OCI-LY3 (cell line): Measurements from ENCODE around the gene BRWD1.

Experiments
- H2AFZ ChIP-seq: fragments of 200-600, 300-600 bp; shearing (Covaris generic); 2 replicates; pipeline ENCODE4 v1.6.0; 2014; ENCODE audit warnings: antibody characterized with exemption, low read depth, low read length
- H3K27ac ChIP-seq: fragments of 200-600, 300-600 bp; sonication (generic); 2 replicates; pipeline ENCODE4 v1.5.1; 2014; ENCODE audit warnings: mild to moderate bottlenecking, low read length, moderate library complexity, mixed read lengths
- H3K27me3 ChIP-seq: fragments of 200-600, 300-600 bp; sonication (generic); 2 replicates; pipeline ENCODE4 v1.6.1; 2014; ENCODE audit warnings: low read depth, low read length, mixed read lengths
- H3K36me3 ChIP-seq: fragments of 200-600, 300-600 bp; sonication (generic); replicated peaks from 2 replicates; pipeline ENCODE3; 2014; ENCODE audit warnings: low read depth, low read length, mixed read lengths
- H3K4me1 ChIP-seq: fragments of 300-600, 200-600 bp; sonication (generic); 2 replicates; pipeline ENCODE4 v1.6.1; 2014; ENCODE audit warnings: low read length, mixed read lengths
- H3K4me2 ChIP-seq: fragments of 200-600, 300-600 bp; sonication (generic); 2 replicates; pipeline ENCODE4 v1.6.1; 2014; ENCODE audit warnings: low read length, mixed read lengths
- H3K4me3 ChIP-seq: fragments of 300-600, 200-600 bp; sonication (generic); 2 replicates; pipeline ENCODE4 v1.5.1; 2014; ENCODE audit warnings: antibody characterized with exemption, mild to moderate bottlenecking, low read length, moderate library complexity
- H3K79me2 ChIP-seq: fragments of 300-600, 200-600 bp; shearing (Covaris generic); 2 replicates; pipeline ENCODE4 v1.6.1; 2014; ENCODE audit warnings: mild to moderate bottlenecking, low read length, mixed read lengths
- H3K9ac ChIP-seq: fragments of 300-600, 200-600 bp; shearing (Covaris generic); 2 replicates; pipeline ENCODE4 v1.6.0; 2014; ENCODE audit warnings: mild to moderate bottlenecking, low read length, moderate library complexity
- H3K9me3 ChIP-seq: fragments of 200-600, 300-600 bp; shearing (Covaris generic); 2 replicates; pipeline ENCODE4 v1.6.1; 2014; ENCODE audit warnings: low read length, mixed read lengths; ENCODE audit not compliant: insufficient read depth
- H4K20me1 ChIP-seq: fragments of 200-600, 300-600 bp; sonication (generic); 2 replicates; pipeline ENCODE4 v1.6.1; 2016; ENCODE audit warnings: low read length, mixed read lengths; ENCODE audit not compliant: insufficient read depth
- EZH2phosphoT487 ChIP-seq: fragments of 200-600 bp; shearing (Covaris generic); IDR thresholded peaks from 2 replicates; pipeline ENCODE4 v1.6.1; 2018; ENCODE audit warnings: antibody characterized with exemption, mixed run types, low read depth
- TF ChIP-seq, protein P1 (sequence below): fragments of 200-600, 300-600 bp; sonication (generic); IDR thresholded peaks from 2 replicates; pipeline ENCODE4 v1.5.1; 2014; ENCODE audit warnings: antibody characterized with exemption, low read length, low read depth

Gene BRWD1

DNA sequence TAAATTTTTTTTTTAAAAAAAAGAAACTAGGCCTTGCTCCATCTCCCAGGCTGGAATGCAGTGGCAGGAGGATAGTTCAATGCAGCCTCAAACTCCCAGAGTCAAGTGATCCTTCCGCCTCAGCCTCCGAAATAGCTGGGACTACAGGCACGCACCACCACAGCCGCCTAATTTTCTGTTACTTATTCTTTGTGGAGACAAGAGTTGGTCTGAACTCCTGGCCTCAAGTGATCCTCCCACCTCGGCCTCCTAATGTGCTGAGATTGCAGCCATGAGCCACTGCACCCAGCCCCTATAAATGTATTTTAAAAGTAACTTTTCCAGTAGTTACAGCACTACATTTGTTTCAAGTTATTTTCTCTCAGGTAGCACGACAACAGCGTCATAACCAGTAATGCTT is 2.3 kb downstream of the BRWD1 start:
- H3K27ac ChIP-seq, result no peak overlapping the region
- no peak overlapping the region for H3K4me2 ChIP-seq
- H3K4me3 ChIP-seq, result no peak overlapping the region
- H3K27me3 ChIP-seq, result no peaks in the 10 kb centered on the region
- peaks cover 61% of the 10 kb centered on the region for H3K79me2 ChIP-seq
- no peaks in the 10 kb centered on the region for H3K9me3 ChIP-seq
- TF ChIP-seq, protein P1, sequence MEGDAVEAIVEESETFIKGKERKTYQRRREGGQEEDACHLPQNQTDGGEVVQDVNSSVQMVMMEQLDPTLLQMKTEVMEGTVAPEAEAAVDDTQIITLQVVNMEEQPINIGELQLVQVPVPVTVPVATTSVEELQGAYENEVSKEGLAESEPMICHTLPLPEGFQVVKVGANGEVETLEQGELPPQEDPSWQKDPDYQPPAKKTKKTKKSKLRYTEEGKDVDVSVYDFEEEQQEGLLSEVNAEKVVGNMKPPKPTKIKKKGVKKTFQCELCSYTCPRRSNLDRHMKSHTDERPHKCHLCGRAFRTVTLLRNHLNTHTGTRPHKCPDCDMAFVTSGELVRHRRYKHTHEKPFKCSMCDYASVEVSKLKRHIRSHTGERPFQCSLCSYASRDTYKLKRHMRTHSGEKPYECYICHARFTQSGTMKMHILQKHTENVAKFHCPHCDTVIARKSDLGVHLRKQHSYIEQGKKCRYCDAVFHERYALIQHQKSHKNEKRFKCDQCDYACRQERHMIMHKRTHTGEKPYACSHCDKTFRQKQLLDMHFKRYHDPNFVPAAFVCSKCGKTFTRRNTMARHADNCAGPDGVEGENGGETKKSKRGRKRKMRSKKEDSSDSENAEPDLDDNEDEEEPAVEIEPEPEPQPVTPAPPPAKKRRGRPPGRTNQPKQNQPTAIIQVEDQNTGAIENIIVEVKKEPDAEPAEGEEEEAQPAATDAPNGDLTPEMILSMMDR, result no peak
- no peak for TF ChIP-seq EZH2phosphoT487
- peaks cover 9% of the 10 kb centered on the region; the same call in 1 of the 2 replicates for H3K4me1 ChIP-seq
- H3K9ac ChIP-seq, result no peak overlapping the region
- peaks cover 10% of the 10 kb centered on the region for H3K36me3 ChIP-seq
- H2AFZ ChIP-seq, result no peak overlapping the region
- H4K20me1 ChIP-seq, result peaks cover 11% of the 10 kb centered on the region

DNA sequence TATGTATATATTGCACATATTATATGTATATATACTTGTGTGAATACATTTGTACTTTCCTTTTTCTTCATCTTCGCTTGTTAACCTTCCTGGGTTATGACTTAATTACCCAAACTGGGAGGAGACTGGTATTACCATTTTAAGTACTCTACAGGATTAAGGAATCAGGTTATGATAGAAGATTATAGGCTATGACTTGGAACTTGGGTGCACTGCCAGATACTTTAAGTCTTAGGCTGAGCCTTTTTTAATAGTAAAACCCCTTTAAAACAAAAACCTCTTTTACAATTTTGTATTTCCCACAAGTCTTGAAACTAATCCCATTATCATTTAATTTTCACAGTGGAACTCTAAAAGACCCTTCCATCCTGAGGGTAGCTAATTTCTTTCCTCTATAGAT is 6.0 kb downstream of the BRWD1 start:
- peaks cover 16% of the 10 kb centered on the region for H3K36me3 ChIP-seq
- peaks cover 11% of the 10 kb centered on the region for H4K20me1 ChIP-seq

DNA sequence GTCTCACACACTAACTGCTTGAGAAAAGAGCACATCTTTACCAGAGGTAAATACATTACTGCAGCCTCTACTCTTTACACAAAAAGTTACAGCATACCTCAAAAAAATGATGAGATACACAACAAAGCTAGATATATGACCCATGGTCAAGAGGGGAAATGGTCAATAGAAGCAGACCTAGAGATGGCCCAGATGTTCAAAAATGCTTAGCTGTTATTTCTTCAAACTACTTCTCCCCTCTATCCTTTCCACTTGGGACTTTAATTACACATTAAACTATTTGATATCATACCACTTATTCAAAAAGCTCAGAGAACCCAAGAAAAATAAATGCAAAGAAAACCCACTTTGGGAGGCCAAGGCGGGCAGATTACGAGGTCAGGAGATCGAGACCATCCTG is 12.8 kb downstream of the BRWD1 start:
- Histone ChIP-seq H4K20me1 (no peaks in the 10 kb centered on the region), H3K36me3 (peaks cover 37% of the 10 kb centered on the region), H3K27me3 (no peaks in the 10 kb centered on the region), H3K4me1 (no peaks in the 10 kb centered on the region), H3K27ac (no peak overlapping the region), H3K9me3 (no peaks in the 10 kb centered on the region), H3K79me2 (peaks cover 25% of the 10 kb centered on the region), H3K9ac (no peak overlapping the region), H3K4me3 (no peak overlapping the region), H2AFZ (no peak overlapping the region), H3K4me2 (no peak overlapping the region)
- TF ChIP-seq EZH2phosphoT487, result no peak
- TF ChIP-seq, protein P1, result no peak

More for the DNA sequence above, 6.0 kb downstream of the BRWD1 start:
- Histone ChIP-seq H3K4me1 (peaks cover 5% of the 10 kb centered on the region; the same call in 1 of the 2 replicates), H3K27me3 (no peaks in the 10 kb centered on the region), H3K79me2 (peaks cover 47% of the 10 kb centered on the region), H3K9ac (no peak overlapping the region), H2AFZ (no peak overlapping the region), H3K27ac (no peak overlapping the region), H3K4me2 (no peak overlapping the region), H3K9me3 (no peaks in the 10 kb centered on the region), H3K4me3 (no peak overlapping the region)
- TF ChIP-seq EZH2phosphoT487, result no peak
- TF ChIP-seq, protein P1, result no peak

DNA sequence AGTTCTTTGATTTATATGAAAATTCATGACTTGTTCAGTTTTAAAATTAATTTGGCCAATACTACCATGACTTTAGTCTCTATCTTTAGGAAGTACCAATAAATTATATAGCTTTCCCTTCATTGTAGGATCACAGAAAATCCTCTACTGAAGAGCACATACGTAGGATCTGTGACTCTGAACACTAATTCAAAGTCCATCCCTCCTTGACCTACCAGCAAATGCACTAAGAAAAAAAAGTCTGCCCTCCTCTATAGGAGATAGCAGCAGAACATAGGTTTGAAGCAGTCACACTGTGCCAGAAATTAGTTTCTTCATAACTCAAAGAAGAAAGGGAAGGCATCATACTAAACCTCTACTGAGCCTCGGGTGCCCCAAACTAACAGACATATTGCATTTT is 16.5 kb downstream of the BRWD1 start:
- peaks cover 48% of the 10 kb centered on the region for H3K36me3 ChIP-seq

More for the DNA sequence above, 16.5 kb downstream of the BRWD1 start:
- H2AFZ ChIP-seq, result no peak overlapping the region
- TF ChIP-seq, protein P1, result no peak
- H3K4me3 ChIP-seq, result no peak overlapping the region
- peaks cover 26% of the 10 kb centered on the region for H3K79me2 ChIP-seq
- no peak overlapping the region for H3K9ac ChIP-seq
- H3K9me3 ChIP-seq, result no peaks in the 10 kb centered on the region
- H4K20me1 ChIP-seq, result no peaks in the 10 kb centered on the region
- H3K27ac ChIP-seq, result no peak overlapping the region
- H3K4me1 ChIP-seq, result no peaks in the 10 kb centered on the region
- no peak overlapping the region for H3K4me2 ChIP-seq
- H3K27me3 ChIP-seq, result no peaks in the 10 kb centered on the region
